ENCODE data around the gene GJC2.
"Not testable (repeated sequence)": the region's sequence is repeated elsewhere in the genome, so short reads cannot be mapped to it uniquely, and the experiment has no call there.

GJC2 gene

DNA sequence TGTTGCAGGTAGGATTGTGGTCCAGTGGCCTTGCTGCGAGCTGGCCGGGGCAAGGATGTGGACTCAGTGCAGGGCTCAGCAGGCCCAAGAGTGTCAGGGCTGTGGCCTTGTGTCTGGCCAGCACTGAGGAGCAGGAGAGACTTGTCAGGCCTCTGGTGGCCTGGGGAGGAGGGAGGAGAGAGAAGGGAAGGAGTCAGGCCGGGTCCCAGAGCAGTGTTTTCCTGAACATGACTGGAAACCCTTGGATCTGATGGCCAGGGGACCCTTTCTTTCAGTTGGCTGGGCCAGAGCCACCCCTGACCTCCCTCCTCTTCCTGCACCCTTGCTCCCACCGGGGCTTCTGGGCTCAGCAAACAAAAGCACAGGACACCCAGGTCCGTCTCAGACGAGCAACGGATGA lies 20.9 kb downstream of the GJC2 start:
- no peak for TF ChIP-seq CTCF (IDR thresholded peaks at IDR 0.05; ENCODE audit: low read depth, low read length)
- Histone ChIP-seq H3K36me3 (peaks cover 6% of the 10 kb centered on the region), H3K4me3 (ENCODE audit: low read depth, low read length) (no peak overlapping the region), H3K9me3 (no peaks in the 10 kb centered on the region), H3K4me1 (no peaks in the 10 kb centered on the region), H3K27me3 (no peaks in the 10 kb centered on the region)
- no peak for DNase-seq

GRCh38 chr1:228171221-228171891 lies 21.6 kb downstream of the GJC2 start:
- DNase-seq, result peak; percentile 2
- TF ChIP-seq CTCF (IDR thresholded peaks at IDR 0.05; ENCODE audit: low read depth, low read length), result no peak
- Histone ChIP-seq H3K27me3 (no peaks in the 10 kb centered on the region), H3K36me3 (peaks cover 6% of the 10 kb centered on the region), H3K9me3 (no peaks in the 10 kb centered on the region), H3K4me1 (no peaks in the 10 kb centered on the region), H3K4me3 (ENCODE audit: low read depth, low read length) (no peak overlapping the region)

GRCh38 chr1:228172591-228173527 lies 23.1 kb downstream of the GJC2 start:
- no peak for TF ChIP-seq CTCF (IDR thresholded peaks at IDR 0.05; ENCODE audit: low read depth, low read length)
- H3K9me3 ChIP-seq, result no peaks in the 10 kb centered on the region
- H3K4me1 ChIP-seq, result no peaks in the 10 kb centered on the region
- DNase-seq, result no peak
- H3K36me3 ChIP-seq, result peaks cover 6% of the 10 kb centered on the region
- H3K4me3 ChIP-seq (ENCODE audit: low read depth, low read length), result no peak overlapping the region
- H3K27me3 ChIP-seq, result no peaks in the 10 kb centered on the region

DNA sequence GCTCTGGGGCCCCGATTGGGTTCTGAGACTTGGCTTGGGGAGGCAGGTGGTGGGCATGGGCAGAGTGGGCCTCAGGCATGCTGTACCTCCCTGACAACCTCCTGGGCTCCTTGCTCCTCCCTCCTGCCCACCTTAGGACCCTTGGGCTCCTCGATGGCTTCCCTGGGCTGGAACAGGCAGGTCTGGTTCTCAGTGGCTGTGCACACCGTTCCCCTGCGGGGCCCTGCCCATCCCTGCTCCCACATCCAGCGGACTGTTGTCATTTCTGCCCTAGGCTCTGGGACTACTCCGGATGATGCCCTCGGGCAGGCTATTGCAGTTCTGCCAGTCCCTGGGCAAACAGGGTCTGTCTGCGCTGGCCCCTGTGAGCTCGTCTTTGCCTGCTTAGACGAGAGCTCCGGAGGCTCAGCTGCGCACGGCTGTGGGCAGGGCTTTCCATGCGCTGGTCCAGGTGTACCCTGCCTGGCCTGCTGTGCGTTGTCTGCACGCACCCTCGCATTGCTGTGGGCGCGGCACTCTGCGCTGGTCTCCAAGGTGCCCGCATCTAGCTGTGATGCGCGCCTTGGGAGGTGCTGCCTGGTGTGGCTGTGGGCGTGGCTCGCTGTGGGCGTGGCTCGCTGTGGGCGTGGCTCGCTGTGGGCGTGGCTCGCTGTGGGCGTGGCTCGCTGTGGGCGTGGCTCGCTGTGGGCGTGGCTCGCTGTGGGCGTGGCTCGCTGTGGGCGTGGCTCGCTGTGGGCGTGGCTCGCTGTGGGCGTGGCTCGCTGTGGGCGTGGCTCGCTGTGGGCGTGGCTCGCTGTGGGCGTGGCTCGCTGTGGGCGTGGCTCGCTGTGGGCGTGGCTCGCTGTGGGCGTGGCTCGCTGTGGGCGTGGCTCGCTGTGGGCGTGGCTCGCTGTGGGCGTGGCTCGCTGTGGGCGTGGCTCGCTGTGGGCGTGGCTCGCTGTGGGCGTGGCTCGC lies 24.1 kb downstream of the GJC2 start:
- H3K4me3 ChIP-seq (ENCODE audit: low read depth, low read length); H3K27me3 ChIP-seq; H3K36me3 ChIP-seq; H3K9me3 ChIP-seq; H3K4me1 ChIP-seq: not testable (repeated sequence)
- DNase-seq, result peak; percentile 41

DNA sequence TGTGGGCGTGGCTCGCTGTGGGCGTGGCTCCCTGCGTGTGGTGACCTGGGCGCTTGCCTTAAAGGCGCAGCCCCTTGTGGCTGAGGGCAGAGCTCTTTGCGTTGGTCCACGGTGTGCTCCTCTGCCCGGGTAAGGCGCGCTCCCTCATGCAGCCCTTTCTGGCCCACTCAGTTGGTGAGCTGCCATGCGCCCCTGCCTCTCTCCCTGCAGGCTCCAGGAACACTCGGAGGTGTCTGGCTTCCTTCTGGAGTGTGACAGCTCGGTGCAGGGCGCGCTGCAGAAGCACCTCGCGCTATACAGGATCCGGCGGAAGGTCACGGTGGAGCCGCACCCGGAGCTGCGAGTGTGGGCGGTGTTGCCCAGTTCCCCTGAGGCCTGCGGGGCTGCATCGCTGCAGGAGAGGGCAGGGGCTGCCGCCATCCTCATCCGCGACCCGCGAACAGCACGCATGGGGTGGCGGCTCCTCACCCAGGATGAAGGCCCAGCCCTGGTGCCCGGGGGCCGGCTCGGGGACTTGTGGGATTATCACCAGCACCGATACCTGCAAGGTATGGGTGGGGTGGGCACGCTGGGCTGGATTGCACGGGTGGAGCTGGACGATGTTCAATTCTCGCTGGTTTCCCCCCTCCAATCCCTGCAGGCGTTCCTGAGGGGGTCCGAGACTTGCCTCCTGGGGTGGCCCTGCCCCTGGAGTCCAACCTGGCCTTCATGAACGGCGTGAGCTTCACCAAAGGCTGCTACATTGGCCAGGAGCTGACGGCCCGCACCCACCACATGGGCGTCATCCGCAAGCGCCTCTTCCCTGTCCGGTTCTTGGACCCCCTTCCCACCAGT lies 25.0 kb downstream of the GJC2 start:
- no peak for TF ChIP-seq CTCF (IDR thresholded peaks at IDR 0.05; ENCODE audit: low read depth, low read length)
- H3K4me3 ChIP-seq (ENCODE audit: low read depth, low read length), result peak overlapping the region; percentile 39
- peaks cover 6% of the 10 kb centered on the region for H3K36me3 ChIP-seq
- no peaks in the 10 kb centered on the region for H3K9me3 ChIP-seq
- peaks cover 6% of the 10 kb centered on the region; the same call in 1 of the 2 replicates for H3K4me1 ChIP-seq
- no peaks in the 10 kb centered on the region for H3K27me3 ChIP-seq
- peak; percentile 61 for DNase-seq
